ENCODE measurements around the gene ABCG5. TPM values are rescaled to one million over a fixed set of nuclear protein-coding genes. Genes with fewer than 3 reads are reported as not detected.

Gene ABCG5
- total RNA-seq (2014; rRNA removed; shearing (Covaris generic)), result not detected in 2 replicates

DNA sequence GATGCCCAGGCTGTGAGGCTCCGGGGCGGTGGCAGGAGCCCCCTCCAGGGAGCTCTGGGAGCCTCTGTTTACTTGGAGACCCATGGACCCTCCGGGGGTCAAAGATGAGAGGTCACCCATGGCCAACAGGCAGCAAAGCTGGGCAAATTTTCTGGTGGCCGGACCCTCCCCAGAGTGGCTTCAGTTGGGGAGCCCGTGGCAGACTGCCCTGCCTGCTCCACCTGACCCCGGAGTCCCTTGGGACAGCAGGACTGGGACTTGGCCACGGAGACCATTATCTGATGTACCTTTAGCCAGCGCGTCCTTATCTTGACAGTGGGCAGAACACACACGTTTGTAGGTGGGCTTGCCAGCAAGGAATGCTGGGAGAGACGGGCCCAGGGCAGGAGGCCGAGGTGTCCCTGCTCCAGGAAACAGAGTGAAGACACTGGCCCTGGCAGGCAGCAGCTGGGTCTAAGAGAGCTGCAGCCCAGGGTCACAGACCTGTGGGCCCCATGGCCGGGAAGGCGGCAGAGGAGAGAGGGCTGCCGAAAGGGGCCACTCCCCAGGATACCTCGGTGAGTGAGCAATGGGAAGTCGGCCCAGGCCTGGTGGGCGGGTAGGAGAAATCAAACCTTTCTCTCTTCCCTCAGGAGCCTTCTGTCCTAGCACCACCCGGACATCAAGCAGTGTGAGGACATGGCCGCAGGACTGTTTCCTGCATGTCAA is at the start of gene ABCG5, which contains the start of gene ABCG8:
TSS of gene ABCG5 (minus strand) at position 280 of the 708 bp plus-strand sequence. CDS start at position 120, 160 bp downstream.
TSS of gene ABCG8 (plus strand) at position 412 of the 708 bp plus-strand sequence. CDS start at position 495, 83 bp downstream.
- DNase-seq (ENCODE audit: low spot score), result no peak

DNA sequence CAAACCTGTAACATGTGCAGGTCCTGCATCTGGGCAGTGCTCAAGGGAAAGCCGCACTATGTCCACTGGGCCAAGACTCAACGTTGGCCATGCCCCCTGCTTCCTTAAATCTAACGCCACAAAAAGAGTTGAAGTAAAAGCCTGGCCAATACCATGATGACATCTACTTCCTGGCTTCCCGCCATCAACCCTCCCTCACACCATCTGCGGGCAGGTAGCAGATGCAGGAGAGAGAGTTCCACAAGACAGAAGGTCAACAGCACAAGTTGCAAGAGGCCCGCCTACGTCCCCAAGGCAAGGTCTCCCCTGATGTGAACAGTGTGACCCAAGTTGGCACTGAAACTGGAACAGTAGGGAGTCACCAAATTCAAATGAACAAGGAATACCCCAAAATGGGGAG is 48.5 kb upstream of the ABCG5 start:
- DNase-seq (ENCODE audit: low spot score), result no peak

DNA sequence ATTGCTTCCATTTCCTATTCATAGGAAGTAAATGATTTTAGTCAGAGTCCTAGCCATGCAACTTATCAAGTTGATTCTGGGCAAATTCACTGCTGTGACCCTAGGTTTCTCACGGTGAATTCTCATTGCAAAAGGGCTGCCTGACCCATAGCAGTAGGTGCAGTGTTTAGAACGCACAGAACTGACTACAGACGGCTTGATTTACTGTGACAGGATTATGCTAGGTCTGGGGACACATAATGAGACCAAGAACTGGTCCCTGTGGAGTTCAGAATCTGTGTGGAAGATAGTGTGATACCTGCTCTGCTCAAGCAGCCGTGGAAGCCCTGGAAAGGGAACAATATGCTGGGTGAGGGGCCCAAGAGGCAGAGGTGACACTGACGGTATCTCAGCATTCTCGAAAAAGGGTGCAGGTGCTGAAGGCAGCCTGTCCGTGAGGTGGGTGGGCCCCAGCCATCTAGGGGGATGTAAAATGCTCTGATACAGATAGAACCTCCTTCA is 46.5 kb upstream of the ABCG5 start:
- no peak for DNase-seq (ENCODE audit: low spot score)

DNA sequence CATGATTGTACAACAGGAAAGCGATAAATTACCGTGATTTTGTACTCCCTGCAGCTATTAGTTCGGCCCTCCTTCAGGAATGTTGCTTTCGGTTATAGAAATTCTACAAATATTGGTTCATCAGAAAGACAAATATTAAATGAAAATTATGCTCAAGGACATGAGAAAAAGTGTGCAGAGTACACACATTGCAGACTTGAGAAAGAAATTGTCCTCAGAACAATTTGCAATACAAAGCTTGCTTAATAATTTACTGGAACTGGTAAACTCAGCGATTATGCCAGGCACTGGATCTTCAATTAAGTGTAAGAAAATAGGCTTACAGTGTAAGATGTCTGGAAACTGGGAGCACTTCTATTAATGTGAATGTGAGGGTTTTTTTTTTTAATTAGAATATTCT is 46.0 kb upstream of the ABCG5 start:
- no peak for DNase-seq (ENCODE audit: low spot score)

DNA sequence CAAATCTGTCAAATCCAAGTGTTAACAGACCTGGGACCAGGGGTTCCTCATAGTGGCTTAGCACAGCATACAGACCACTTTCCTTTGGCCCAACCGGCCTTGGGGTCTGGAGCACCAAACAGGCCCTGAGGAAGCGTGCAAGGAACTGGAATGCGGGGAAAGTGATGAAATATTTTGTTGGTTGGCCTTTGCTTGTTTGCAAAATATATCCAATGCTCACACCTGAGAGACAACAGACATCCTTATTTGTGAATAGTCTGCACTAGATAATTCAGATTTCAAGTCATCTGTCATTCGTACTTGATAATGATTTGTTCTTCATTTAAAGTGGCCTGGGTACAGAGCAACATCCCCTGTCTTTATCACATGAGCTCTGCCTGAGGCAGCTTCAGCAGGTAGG is 43.7 kb upstream of the ABCG5 start:
- no peak for DNase-seq (ENCODE audit: low spot score)

DNA sequence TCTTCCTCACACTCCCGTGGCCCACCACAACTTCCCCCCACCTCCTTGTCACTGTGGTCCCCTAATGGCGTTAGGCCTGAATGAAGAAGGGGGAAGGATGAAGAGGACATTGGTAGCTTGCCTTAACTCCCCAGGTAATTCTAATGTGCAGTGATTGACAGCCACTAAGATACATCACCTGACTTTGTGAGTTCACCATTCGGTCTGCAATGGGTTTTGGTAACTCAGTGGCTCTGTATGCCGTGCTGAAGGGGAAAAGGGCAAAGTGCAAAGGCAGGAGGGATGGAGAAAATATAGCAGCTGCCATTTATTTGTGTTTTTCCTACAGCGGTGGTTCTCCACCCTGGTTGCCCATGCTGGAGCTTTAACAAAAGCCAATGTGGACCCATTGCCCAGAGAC is 42.3 kb upstream of the ABCG5 start:
- no peak for DNase-seq (ENCODE audit: low spot score)

DNA sequence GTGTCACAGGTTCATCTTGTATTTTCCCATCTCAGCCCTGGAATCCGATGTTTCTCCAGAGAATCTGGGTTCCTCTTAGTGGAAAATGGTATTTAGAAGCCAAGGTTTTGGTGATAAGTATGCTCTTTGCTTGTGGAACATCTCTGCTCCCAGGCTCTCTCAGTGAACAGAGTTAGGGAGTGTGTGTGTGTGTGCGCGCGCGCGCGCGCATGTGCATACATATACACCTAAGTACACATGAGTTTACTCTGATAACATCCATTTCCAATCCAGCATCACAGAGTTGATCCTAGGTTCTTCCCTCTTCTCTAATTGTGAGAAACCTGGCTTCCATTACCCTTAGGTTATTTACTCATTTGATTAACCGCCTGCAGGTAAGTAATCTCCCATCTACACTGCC is 41.8 kb upstream of the ABCG5 start:
- DNase-seq (ENCODE audit: low spot score), result no peak

DNA sequence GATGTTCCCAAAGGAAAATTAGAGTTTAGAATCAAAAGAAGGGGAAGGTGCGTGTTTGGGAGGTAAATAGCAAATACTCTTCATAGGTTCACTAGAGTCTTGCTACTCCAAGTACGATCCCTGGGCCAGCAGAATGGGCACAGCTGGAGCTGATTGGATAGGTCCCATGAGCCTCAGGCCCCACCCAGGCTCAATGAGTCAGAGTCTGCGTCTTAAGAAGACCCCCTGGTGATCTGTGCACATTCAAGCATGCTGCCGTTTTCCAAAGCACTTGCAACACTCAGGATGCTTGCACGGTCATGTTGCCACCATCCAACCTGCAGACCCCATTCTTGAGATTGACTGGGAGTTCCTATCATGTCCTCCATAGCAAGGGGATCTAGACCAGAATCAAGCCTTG is 40.6 kb upstream of the ABCG5 start:
- peak; percentile 32 for DNase-seq (ENCODE audit: low spot score)

DNA sequence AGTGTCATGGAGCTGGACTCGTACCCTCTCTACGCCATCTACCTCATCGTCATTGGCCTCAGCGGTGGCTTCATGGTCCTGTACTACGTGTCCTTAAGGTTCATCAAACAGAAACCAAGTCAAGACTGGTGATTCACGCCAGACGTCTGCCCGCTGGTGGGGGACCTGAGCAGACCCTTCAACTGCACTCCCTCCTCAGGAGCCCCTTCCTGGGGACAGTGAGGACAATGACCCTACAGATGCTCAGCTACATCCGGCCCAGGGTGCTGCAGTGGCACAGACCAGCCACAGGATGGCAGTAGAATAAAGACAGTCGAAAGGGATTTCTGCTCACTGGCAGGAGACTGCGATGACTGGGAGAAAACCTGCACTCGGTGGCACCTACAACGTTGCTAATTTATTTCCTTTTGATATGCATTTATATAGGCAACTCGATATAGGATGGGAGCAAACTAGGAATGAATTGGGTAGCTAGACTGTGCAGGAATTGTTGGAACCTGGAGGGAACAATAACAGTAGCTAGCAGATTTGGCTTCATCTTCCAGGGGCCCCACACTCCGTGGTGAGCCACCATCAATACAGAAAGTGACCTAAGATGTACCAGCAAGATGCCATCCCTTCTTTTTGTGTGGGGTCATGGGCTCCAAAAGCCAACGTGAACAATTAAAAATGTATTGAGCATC is 39.3 kb upstream of the ABCG5 start:
- peak; percentile 68 for DNase-seq (ENCODE audit: low spot score)

DNA sequence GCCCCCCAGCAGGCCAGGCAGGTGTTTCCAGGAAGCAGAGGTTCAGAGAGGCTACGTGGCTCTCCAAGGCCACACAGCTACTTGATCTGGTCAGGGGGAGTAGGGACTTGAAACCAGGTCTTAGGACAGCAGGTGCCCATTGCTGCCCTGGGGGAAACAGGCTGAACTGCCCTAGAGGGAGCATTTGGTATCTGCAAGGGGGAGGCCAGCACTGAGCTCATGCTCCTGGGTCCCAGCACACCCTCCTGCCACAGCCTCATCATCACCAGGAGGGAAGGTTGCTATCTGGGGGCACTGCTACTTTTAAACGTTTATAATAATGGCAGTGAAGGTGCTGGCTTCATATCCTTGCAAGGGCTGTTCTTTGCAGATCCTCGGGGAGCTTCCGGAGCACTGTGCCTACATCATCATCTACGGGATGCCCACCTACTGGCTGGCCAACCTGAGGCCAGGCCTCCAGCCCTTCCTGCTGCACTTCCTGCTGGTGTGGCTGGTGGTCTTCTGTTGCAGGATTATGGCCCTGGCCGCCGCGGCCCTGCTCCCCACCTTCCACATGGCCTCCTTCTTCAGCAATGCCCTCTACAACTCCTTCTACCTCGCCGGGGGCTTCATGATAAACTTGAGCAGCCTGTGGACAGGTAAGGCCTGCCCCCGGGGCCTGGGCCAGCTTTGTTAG is 36.3 kb upstream of the ABCG5 start:
- DNase-seq (ENCODE audit: low spot score), result no peak

DNA sequence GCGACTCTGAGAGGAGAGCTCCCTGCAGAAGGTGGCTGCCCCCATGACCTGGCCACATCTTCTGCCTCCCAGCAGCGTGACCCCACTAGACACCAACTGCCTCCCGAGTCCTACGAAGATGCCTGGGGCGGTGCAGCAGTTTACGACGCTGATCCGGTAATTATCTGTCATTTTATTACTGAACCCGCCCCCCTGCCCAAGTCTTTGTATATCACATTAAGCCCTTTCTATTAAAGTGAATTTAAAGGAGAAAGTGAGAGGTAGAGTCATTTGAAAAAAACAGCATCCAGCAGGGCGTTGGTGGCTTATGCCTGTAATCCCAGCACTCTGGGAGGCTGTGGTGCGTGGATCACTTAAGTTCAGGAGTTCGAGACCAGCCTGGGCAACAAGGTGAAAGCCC is 33.5 kb upstream of the ABCG5 start:
- DNase-seq (ENCODE audit: low spot score), result no peak

DNA sequence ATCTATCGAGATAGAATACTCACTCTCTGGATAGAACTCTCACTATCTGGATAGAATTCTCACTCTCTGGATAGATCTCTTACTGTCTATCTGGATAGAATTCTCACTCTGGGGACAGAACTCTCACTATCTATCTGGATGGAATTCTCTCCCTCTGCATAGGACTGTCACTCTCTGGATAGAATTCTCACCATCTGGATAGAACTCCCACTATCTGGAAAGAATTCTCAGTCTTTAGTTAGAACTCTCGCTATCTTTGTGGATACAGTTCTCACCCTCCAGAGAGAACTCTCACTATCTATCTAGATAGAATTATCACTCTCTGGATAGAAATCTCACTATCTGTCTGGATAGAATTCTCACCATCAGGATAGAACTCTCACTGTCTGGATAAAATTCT is 16.7 kb upstream of the ABCG5 start:
- DNase-seq (ENCODE audit: low spot score), result no peak

DNA sequence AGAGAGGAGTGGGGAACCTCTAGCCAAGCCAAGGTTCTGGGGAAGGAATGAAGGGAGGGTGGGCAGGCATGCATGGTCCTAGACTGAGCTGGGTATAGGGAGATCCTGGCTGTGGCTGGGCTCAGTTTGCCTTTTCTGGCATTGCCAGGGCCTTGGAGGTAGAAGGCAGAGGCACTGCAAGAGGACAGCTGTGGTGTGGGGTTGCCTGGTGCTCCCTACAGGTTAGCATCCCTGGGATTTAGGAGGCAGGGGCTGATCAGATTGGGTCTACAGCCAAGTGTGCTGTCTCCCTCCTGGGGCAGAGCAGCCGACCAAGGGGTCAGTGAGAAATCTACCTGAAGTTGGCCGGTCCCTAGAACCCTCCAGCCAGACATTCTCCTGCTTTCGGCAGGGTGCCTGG is 16.0 kb upstream of the ABCG5 start:
- DNase-seq (ENCODE audit: low spot score), result no peak

DNA sequence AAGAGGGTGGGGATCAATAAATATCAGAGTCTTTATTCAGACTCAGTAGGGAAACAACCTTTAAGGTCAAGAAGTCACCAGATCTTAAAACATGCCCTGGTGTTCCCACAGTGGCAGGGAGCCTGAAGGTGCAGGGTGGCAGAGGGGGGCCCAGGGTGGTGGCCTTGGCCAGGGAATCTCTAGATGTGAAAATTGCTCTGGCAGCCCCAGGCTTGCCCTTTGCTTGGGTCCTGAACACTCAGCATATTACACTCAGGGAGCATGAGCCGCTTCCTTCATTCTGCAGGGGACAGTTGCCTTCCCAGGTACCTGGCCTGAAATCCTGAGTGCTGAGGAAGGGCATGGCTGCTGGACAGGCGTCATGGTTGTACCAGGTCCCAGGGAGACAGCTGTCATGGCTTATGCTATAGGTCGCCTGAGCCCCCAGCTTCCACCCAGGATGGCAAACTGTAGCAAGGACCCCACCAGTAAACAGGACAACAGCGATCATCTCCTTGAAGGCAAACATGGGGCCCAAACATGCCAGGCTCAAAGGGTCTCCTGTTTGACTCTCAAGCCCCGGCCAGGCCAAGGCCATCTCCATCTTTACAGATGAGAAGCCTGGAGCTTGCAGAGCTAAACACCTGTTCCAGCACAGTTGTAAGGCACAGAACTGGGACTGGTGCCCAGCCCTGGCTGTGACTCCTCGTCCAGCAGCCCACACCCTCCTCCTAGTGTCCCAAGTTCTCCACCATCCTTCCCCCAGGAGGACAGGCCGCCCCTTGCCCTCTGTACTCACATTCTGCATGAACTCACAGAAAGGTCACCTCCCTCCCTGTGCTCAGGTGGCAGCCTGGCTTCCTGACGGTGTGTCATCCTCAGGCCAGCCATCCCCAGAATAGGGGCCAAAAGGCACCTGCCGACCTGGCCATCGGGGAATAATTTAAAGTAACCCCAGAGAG is 14.8 kb upstream of the ABCG5 start:
- DNase-seq (ENCODE audit: low spot score), result no peak

DNA sequence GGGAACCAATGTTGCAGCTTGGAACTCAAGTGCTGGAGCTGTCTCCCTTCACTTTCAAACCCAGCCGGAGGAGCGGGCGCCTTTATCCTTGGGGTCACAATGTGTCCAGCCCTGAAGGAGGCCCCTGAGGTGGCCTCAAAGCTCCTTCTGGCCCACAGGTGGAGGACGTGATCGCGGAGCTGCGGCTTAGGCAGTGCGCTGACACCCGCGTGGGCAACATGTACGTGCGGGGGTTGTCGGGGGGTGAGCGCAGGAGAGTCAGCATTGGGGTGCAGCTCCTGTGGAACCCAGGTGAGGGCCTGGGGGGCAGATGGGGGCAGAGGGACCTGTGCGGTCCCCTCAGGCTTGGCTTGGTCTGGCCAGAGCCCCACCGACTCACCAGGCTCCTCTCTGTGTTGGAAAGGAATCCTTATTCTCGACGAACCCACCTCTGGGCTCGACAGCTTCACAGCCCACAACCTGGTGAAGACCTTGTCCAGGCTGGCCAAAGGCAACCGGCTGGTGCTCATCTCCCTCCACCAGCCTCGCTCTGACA is 13.6 kb upstream of the ABCG5 start:
- no peak for DNase-seq (ENCODE audit: low spot score)

DNA sequence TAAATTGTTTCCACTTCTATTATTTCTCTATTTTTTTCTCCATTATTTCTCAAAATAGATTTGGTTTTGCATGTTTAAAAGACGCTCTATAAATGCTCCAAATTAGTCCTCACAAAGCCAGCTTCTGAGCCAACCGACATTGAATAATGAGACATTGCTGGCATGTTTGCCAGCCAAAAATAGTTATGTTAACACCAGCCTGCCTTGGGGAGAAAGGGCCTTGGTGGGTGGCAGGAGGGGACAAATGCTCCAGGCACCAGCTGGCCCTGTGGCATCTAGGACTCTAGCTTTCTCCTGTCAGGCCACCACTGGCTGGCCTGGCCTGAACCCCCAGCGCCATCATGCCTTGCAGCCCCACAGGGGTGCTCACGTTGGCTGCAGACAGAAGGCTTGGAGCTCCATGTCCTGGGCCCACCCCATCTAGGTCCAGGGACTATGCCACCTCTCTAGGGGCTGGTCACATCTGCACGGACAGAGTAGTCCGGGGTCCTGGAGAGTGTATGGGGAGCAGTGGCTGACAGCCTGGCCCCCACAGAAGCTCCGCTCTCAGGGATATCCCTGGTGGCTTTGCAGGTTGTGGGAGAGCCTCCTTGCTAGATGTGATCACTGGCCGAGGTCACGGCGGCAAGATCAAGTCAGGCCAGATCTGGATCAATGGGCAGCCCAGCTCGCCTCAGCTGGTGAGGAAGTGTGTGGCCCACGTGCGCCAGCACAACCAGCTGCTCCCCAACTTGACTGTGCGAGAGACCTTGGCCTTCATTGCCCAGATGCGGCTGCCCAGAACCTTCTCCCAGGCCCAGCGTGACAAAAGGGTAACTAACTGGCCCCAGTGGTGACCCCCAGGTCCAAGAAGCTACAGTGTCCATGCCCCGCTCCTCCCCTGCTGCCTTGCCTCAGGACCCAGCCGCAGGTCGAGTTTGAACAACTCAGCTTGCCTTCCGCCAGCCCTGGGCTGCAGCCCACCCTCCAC is 12.7 kb upstream of the ABCG5 start:
- no peak for DNase-seq (ENCODE audit: low spot score)

DNA sequence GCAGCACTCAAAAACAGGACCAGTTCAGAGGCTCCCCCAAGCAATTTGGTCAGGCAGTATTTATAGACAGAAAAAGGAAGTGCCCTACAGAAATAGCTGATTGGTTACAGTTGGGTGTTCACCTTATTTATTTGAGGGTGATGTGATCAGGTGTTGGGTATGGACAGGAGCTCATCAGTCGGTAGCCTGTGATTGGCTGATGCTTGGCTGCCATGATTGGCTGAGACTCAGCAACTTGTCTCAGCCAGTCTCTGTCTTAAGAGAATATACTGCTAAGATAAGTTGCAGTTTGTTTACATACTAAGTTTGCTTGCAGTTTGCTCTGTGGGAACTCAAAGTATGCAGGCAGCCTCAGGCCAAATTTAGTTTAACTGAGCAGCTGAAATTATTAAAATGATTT is 9.6 kb upstream of the ABCG5 start:
- DNase-seq (ENCODE audit: low spot score), result peak; percentile 12

DNA sequence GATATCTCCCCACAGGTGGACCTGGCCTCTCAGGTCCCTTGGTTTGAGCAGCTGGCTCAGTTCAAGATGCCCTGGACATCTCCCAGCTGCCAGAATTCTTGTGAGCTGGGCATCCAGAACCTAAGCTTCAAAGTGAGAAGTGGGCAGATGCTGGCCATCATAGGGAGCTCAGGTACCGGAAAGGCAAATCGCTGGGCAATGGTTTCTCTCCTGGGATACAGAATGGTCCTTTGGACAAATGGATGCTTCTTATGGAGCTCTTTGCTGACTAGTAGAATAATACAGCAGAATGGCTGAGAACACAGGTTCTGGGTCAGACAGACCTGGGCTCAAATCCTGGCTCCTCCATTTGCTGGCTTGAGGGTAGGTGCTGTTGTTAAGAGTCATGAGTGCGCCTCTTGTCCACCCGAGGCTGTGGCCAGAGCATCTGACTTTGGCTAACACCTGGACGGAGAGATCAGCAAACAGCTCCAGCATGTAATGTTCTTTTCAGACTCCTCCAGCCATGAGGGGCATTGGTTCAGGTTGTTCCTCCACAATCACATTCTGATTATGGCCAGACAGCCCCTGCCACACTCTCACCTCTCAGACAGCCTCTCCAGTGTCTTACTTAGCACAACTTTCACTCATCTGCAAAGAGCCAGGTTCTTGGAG is 7.6 kb upstream of the ABCG5 start:
- DNase-seq (ENCODE audit: low spot score), result no peak

DNA sequence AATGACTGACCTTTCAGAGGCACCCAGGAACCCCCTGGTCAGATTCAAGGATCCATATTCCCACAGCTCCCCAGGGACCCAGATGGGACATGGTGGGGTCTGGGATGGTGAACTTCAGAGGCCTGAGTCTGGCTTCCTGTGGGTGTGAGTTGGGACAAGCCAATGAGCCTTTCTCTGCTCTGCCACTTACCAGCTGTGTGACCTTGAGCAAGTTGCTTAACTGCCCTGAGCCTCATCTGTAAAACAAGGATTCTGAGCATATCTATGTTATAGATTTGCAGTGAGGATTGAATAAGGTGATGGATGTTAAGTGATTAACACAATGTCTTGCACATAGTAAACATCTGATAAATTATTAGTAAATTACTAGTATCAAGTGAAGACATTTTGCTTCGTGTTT is 6.5 kb upstream of the ABCG5 start:
- DNase-seq (ENCODE audit: low spot score), result no peak

DNA sequence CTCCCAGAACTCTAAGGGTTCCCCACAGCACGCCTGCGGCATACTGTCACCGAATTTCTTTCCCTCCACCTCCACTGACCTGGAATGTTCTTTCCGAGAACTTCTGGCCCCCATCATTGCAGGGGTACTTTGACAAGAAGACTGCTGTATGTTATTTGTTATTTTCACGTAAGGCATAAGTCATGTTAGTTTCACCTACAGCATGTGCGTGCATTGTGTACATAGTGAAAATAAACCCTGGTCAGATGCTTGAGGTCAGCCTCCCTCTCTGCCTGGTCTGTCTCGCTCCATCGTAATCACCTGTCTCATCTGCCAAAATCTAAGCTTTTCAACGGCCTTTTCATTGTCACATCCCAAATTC is 4.2 kb upstream of the ABCG5 start:
- DNase-seq (ENCODE audit: low spot score), result no peak

All from A172 (cell line).